Measurements from ENCODE around the gene CLCN4. TPM values are rescaled to one million over a fixed set of nuclear protein-coding genes. Genes with fewer than 3 reads are reported as not detected.

Gene CLCN4
- total RNA-seq, 4 donors from 2014 or later: 0.88 to 3.6 (median 1.5) TPM

DNA sequence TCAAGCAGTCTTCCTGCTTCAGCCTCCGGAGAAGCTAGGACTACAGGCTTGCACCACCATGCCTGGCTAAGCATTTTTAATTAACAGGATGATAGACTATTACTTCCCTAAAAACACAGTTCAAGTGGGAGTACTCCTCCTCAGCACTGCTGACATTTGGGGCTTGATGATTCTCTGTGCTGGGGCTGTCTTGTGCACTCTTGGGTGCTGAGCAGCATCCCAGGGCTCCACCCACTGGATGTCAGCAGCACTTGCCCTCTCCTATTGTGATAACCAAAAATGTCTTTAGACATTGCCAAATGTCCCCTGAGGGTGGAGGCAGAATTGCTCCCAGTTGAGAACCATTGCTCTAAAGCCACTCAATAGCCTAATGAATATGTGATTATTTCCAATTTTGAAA lies 60.4 kb downstream of the CLCN4 start:
- DNase-seq: no peak
- no peaks in the 10 kb centered on the region for H3K27me3 ChIP-seq
- H3K4me1 ChIP-seq: no peaks in the 10 kb centered on the region
- intact Hi-C loops (cut with DNase I; ENCODE audit: low total_unique reads): no loop called here
- H3K27ac ChIP-seq: no peak overlapping the region
- H3K9me3 ChIP-seq: no peaks in the 10 kb centered on the region
- no peak overlapping the region for H3K4me3 ChIP-seq
- H3K36me3 ChIP-seq: no peaks in the 10 kb centered on the region
- no peak for TF ChIP-seq CTCF (IDR thresholded peaks at IDR 0.05)
- no peak for TF ChIP-seq POLR2A (IDR thresholded peaks at IDR 0.05)

- no peak for TF ChIP-seq CTCF (IDR thresholded peaks at IDR 0.05)
- TF ChIP-seq POLR2A (IDR thresholded peaks at IDR 0.05): no peak
- Histone ChIP-seq H3K4me1 (no peaks in the 10 kb centered on the region), H3K27me3 (no peaks in the 10 kb centered on the region), H3K9me3 (no peaks in the 10 kb centered on the region), H3K36me3 (no peaks in the 10 kb centered on the region), H3K27ac (no peak overlapping the region), H3K4me3 (no peak overlapping the region)
- intact Hi-C loops (cut with DNase I; ENCODE audit: low total_unique reads): no loop called here
- no peak for DNase-seq
These were observed 64.9 kb downstream of the CLCN4 start for GRCh38 chrX:10221651-10222050.

- intact Hi-C loops (cut with DNase I; ENCODE audit: low total_unique reads): no loop called here
- no peak overlapping the region for H3K4me3 ChIP-seq
- no peak for TF ChIP-seq CTCF (IDR thresholded peaks at IDR 0.05)
- DNase-seq: no peak
- no peaks in the 10 kb centered on the region for H3K36me3 ChIP-seq
- no peak overlapping the region for H3K27ac ChIP-seq
- H3K9me3 ChIP-seq: no peaks in the 10 kb centered on the region
- no peaks in the 10 kb centered on the region for H3K4me1 ChIP-seq
- H3K27me3 ChIP-seq: no peaks in the 10 kb centered on the region
These were observed 66.5 kb downstream of the CLCN4 start for GRCh38 chrX:10223276-10223675.

DNA sequence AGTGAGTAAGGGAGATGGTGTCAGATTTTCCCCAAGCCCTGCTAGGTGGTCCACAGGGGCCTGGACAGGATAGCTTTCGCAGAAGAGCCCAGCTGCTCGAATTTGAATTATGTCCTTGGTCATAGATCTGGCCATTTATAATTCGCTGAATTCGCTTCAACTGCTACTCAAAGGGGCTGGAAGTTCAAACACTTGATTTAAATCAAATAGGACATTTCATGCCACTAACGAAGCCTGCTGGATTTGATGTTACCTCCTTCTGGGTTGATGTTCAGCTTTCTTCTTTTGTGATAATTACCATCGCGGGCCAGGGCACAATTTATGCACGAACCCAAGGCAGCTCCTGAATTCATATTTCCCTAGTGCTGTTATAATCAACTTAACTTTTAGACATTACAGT lies 67.0 kb downstream of the CLCN4 start:
- Histone ChIP-seq H3K4me1 (no peaks in the 10 kb centered on the region), H3K4me3 (no peak overlapping the region), H3K27ac (no peak overlapping the region), H3K9me3 (no peaks in the 10 kb centered on the region), H3K27me3 (no peaks in the 10 kb centered on the region), H3K36me3 (no peaks in the 10 kb centered on the region)
- no peak for DNase-seq
- TF ChIP-seq CTCF (IDR thresholded peaks at IDR 0.05) (no peak), POLR2A (IDR thresholded peaks at IDR 0.05) (no peak)
- intact Hi-C loops (cut with DNase I; ENCODE audit: low total_unique reads): no loop called here

- no peaks in the 10 kb centered on the region for H3K4me1 ChIP-seq
- no peaks in the 10 kb centered on the region for H3K27me3 ChIP-seq
- no peaks in the 10 kb centered on the region for H3K9me3 ChIP-seq
- no peaks in the 10 kb centered on the region for H3K36me3 ChIP-seq
- no peak overlapping the region for H3K27ac ChIP-seq
- DNase-seq: no peak
- no peak for TF ChIP-seq CTCF (IDR thresholded peaks at IDR 0.05)
- no peak for TF ChIP-seq POLR2A (IDR thresholded peaks at IDR 0.05)
- no peak overlapping the region for H3K4me3 ChIP-seq
- intact Hi-C loops (cut with DNase I; ENCODE audit: low total_unique reads): no loop called here
These were observed 73.4 kb downstream of the CLCN4 start for GRCh38 chrX:10230222-10230621.
